ENCODE measurements around the gene SSH2. TPM values are rescaled to one million over a fixed set of nuclear protein-coding genes. Genes with fewer than 3 reads are reported as not detected.
A peak's percentile ranks its signal among the peaks of the same experiment; 100 is the strongest.

Gene SSH2
- total RNA-seq, 4 donors from 2014 or later: 30.2 to 38.6 (median 35.5) TPM

DNA sequence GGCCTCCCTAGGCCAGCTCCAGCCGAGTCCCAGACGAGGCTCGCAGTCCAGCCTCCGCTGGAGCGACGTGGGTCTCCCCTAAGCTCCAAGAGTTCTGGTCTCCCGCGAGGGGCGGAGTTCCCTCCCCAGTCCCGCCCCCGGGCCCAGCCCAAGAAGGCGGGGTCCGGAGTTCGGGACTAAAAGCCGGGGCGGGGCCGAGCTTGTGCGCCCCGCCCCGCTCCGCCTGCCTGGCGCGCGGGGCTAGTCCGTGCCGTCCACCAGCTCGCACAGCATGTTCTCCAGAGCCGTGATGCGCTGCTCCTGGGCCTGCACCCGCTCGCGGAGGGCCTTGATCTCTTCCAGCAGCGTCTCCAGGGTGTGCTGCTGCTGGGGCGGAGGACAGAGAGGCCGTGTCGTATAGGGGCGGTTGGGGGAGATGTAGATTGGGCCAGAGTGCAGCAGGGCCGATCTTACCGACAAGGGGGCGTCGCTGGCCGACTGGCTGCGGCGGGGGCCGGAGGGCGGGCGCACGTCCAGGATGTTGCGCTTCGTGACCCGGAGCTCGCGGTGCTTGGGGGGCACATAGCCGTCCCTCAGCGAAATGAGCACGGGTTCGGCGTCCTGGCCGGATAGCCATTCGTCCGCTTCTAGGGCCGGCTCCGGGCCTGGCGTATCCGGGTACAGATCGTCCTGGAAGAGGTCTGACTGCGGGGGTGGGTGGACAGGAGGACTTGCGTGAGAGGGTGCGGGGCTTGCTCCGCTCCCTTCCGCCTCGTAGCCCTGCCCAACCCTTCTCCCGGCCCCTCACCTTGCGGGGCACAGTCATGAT, 314.3 kb downstream of the SSH2 start:
- DNase-seq: peak; percentile 84 to 85
- peak in 1 of 2 donors; percentile 72 for TF ChIP-seq POLR2A (IDR thresholded peaks at IDR 0.05)
- TF ChIP-seq, protein P1, sequence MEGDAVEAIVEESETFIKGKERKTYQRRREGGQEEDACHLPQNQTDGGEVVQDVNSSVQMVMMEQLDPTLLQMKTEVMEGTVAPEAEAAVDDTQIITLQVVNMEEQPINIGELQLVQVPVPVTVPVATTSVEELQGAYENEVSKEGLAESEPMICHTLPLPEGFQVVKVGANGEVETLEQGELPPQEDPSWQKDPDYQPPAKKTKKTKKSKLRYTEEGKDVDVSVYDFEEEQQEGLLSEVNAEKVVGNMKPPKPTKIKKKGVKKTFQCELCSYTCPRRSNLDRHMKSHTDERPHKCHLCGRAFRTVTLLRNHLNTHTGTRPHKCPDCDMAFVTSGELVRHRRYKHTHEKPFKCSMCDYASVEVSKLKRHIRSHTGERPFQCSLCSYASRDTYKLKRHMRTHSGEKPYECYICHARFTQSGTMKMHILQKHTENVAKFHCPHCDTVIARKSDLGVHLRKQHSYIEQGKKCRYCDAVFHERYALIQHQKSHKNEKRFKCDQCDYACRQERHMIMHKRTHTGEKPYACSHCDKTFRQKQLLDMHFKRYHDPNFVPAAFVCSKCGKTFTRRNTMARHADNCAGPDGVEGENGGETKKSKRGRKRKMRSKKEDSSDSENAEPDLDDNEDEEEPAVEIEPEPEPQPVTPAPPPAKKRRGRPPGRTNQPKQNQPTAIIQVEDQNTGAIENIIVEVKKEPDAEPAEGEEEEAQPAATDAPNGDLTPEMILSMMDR (IDR thresholded peaks at IDR 0.05): no peak
- H3K4me1 ChIP-seq: peaks cover 47 to 59% of the 10 kb centered on the region in 2 donors
- intact Hi-C loops (cut with DNase I): loop anchor here (5.0 kb wide), 1 partner anchor 33 kb away; no protein-coding TSS in a partner anchor
- 13 to 16% methylated on average over 22 to 47 of the region's 74 CpGs for WGBS, 2 donors
- peak overlapping the region in 1 of 3 donors; percentile 7 for H3K27ac ChIP-seq
- peak overlapping the region in 1 of 3 donors; percentile 21 for H3K4me3 ChIP-seq (replicated peaks in 1 of 3)
- H3K27me3 ChIP-seq: no peaks in the 10 kb centered on the region
- no peaks in the 10 kb centered on the region for H3K9me3 ChIP-seq
- H3K36me3 ChIP-seq: no peaks in the 10 kb centered on the region

DNA sequence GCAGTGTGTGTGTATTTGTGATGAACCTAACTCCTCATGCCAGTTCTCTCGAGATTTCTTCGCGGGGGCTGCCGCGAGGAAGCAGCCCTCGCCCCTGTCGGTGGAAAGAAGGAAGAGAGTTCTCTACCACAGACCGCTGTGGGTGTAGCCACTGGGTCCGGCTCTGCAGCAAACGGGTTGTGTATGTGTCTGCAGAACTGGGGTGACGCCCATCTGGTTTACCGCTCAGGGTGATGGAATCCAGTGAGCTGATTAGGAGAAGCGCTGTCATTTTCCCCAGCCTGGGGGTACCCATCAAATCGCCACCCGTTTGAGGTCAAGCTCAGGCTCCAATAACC, 315.0 kb downstream of the SSH2 start:
- H3K4me3 ChIP-seq (replicated peaks in 1 of 3): peak overlapping the region in 1 of 3 donors; percentile 21
- no peaks in the 10 kb centered on the region for H3K36me3 ChIP-seq
- no peak for TF ChIP-seq POLR2A (IDR thresholded peaks at IDR 0.05)
- TF ChIP-seq, protein P1 (IDR thresholded peaks at IDR 0.05): no peak
- peak in 1 of 2 donors; percentile 22 for DNase-seq
- H3K27me3 ChIP-seq: no peaks in the 10 kb centered on the region
- intact Hi-C loops (cut with DNase I): loop anchor here (5.0 kb wide), 1 partner anchor 33 kb away; no protein-coding TSS in a partner anchor
- no peaks in the 10 kb centered on the region for H3K9me3 ChIP-seq
- no peak overlapping the region for H3K27ac ChIP-seq
- peaks cover 47 to 59% of the 10 kb centered on the region in 2 donors for H3K4me1 ChIP-seq
- 39 to 51% methylated on average over 15 of the region's 15 CpGs for WGBS, 2 donors

GRCh38 chr17:29614349-29615047, 315.5 kb downstream of the SSH2 start:
- peaks cover 47 to 54% of the 10 kb centered on the region in 2 donors for H3K4me1 ChIP-seq
- H3K4me3 ChIP-seq (replicated peaks in 1 of 3): no peak overlapping the region
- no peak for DNase-seq
- no peak overlapping the region for H3K27ac ChIP-seq
- intact Hi-C loops (cut with DNase I): loop anchor here (5.0 kb wide), 1 partner anchor 32 kb away; no protein-coding TSS in a partner anchor
- H3K9me3 ChIP-seq: no peaks in the 10 kb centered on the region
- 52 to 62% methylated on average over 11 to 13 of the region's 16 CpGs for WGBS, 2 donors
- H3K36me3 ChIP-seq: no peaks in the 10 kb centered on the region
- H3K27me3 ChIP-seq: no peaks in the 10 kb centered on the region
- TF ChIP-seq POLR2A (IDR thresholded peaks at IDR 0.05): no peak
- TF ChIP-seq, protein P1 (IDR thresholded peaks at IDR 0.05): no peak

DNA sequence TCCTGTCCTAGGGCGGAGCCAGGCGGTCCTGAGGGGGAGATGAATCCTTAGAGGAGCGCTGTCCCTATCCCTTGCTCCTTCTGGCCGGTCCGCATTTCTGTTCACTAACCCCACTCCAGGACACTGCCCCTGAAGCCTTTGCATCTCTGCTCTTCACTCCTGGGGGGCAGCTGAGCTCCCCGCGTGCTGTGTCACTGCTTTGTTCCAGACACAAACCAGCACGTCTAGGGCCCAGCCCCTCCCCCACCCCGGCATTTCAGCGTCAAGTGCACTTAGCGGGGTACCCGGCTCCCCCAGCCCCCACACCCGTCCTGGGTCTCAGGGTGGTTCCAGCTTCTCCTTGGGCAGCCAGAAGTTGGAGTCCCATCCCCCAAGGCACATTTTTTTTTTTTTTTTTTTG, 316.2 kb downstream of the SSH2 start:
- Histone ChIP-seq H3K27me3 (no peaks in the 10 kb centered on the region), H3K4me1 (peaks cover 47 to 49% of the 10 kb centered on the region in 2 donors), H3K27ac (no peak overlapping the region), H3K4me3 (replicated peaks in 1 of 3) (peak overlapping the region in 1 of 3 donors; percentile 20), H3K36me3 (no peaks in the 10 kb centered on the region), H3K9me3 (no peaks in the 10 kb centered on the region)
- 10 to 26% methylated on average over 10 to 13 of the region's 13 CpGs for WGBS, 2 donors
- DNase-seq: peak in 1 of 2 donors; percentile 28
- intact Hi-C loops (cut with DNase I): no loop called here
- TF ChIP-seq, protein P1 (IDR thresholded peaks at IDR 0.05): no peak
- no peak for TF ChIP-seq POLR2A (IDR thresholded peaks at IDR 0.05)

All from thyroid gland (tissue), 4 donors.